Fibroblast of lung (primary cell): Measurements from ENCODE around the gene CAMKMT.

Source experiments
- CTCF ChIP-seq, 2 donors: IDR thresholded peaks in 1 of 2; conservative IDR thresholded peaks in 1 of 2; 1 replicate in 1 of 2; 2 replicates in 1 of 2; pipeline ENCODE4 v1.5.1; 2011 to 2012; ENCODE audit warnings: low read length in 2 of 2, control low read depth in 1 of 2, inconsistent platforms in 1 of 2, low read depth in 1 of 2, mild to moderate bottlenecking in 1 of 2
- EZH2 ChIP-seq: IDR thresholded peaks from 2 replicates; pipeline ENCODE4 v1.5.1; 2012; ENCODE audit warnings: low read length, control low read depth, mild to moderate bottlenecking; ENCODE audit errors: missing control alignments

- TF ChIP-seq CTCF (conservative IDR thresholded peaks at IDR 0.05 in 1 of 2, IDR thresholded peaks at IDR 0.05 in 1 of 2; ENCODE audit: low read depth in 1 of 2, low read length in 2 of 2) (no peak), EZH2 (no peak)
These were observed 255.0 kb downstream of the CAMKMT start for GRCh38 chr2:44616667-44617155.
